CD4-positive, alpha-beta T cell treated with Interleukin-4 for 4 hours (primary cell): ENCODE measurements around the gene DNASE1L1.

Experiments used
- DNase-seq: peaks from one replicate; pipeline ENCODE4 v3.0.0-alpha.2; 2020

The DNASE1L1 gene, protein sequence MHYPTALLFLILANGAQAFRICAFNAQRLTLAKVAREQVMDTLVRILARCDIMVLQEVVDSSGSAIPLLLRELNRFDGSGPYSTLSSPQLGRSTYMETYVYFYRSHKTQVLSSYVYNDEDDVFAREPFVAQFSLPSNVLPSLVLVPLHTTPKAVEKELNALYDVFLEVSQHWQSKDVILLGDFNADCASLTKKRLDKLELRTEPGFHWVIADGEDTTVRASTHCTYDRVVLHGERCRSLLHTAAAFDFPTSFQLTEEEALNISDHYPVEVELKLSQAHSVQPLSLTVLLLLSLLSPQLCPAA

DNA sequence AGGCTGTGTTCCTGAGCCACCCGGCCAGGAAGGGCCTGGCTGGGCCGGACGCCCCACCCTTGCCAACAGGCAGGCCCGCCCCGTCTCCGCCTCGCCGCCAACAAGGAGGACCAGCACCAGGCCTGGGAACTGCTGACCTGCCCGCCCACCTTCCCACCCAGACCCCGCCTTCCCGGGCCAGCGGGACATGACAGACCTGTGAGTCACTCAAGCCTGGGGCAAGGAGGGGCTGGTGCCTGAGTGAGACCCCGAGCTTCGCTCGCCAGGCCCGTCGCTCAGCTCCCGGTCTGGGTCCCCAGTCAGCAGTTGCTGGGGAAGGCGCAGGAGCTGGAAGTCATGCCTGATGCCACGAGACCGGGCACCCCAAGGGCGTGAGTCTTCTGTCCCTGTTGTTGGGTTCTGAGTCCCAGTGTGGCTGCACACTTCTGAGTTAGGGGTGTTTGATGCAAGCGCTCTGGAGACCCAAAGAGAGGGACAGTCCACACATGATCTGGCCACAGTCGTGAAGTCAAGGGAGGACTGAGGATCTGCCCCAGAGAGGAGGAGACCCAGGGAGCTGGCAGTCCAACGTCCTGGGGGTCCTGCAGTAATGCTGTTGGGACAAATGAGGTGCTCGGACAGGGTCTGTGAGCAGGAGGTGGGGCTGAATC is at the start of gene DNASE1L1:
Gene DNASE1L1 (minus strand): TSS at position 33 of the 650 bp plus-strand sequence. CDS start 3,686 bp downstream, outside the sequence.
- peak; percentile 11 for DNase-seq

- peak; percentile 59 for DNase-seq
These were observed 49.3 kb upstream of the DNASE1L1 start, which contains the start of gene PLXNA3 for GRCh38 chrX:154458116-154458953. Gene PLXNA3, plus strand, starts transcription at chrX:154458281. Its CDS starts 1,903 bp downstream, at chrX:154460184.

GRCh38 chrX:154457491-154458115 is 48.5 kb upstream of the DNASE1L1 start:
- DNase-seq: peak; percentile 61

GRCh38 chrX:154452823-154453222 is 43.8 kb upstream of the DNASE1L1 start:
- DNase-seq: no peak

DNA sequence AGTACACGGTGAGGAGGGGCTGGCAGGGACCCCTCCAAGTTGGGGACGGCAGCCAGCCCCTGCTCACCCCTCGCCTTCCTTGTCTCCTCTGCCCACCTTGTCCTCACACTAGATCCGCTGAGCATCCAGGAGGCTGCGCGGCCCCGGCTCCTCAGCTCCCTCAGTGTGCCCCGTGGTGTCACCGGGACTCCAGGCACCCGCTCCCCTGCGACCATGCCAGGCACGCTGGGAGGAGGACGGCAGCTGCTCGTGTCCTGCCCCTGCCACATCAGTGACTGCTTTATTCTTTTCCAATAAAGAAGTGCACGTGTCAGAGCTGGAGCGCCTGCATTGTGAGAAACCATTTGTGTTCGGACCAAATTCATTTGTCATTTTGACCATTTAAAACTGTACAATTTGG is 41.3 kb upstream of the DNASE1L1 start:
- no peak for DNase-seq

GRCh38 chrX:154449618-154450017 is 40.6 kb upstream of the DNASE1L1 start:
- DNase-seq: no peak

- no peak for DNase-seq
These were observed 39.4 kb upstream of the DNASE1L1 start for GRCh38 chrX:154448484-154448883.

DNA sequence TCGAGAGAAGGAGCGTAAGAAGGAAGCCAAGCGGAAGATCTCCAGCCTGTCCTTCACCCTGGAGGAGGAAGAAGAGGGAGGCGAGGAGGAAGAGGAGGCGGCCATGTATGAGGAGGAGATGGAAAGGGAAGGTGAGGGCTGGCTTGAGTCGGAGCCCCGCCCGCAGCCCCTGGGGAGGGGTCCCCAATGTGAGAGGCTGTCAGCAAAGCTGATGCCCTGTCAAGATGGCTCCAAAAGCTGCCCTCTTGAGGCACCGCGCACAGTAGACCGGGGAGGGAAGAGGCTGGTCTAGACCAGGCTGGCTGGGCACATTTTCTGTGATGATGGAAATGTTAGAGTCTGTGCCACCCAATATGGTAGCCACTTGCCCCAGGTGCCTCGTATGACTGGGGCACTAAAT is 37.4 kb upstream of the DNASE1L1 start:
- no peak for DNase-seq

DNA sequence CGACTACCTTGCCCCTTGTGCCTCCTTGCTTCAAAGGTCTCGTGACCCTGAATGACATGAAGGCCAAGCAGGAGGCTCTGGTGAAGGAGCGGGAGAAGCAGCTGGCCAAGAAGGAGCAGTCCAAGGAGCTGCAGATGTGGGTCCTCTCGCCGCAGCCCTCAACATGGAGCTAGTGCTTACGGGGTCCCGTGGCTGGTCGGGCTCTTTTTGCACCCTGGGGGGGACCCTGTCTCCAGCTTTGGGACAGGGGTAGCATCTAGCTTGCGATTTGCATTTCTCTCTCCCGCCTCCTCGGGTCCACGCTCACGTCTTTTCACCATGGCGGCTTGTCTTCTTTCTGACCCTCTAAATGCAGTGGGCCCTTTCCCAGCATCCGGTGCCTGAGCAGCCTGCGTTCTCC is 36.7 kb upstream of the DNASE1L1 start:
- DNase-seq: no peak

GRCh38 chrX:154444755-154445246 is 35.7 kb upstream of the DNASE1L1 start:
- DNase-seq: no peak

- peak; percentile 55 for DNase-seq
These were observed 35.1 kb upstream of the DNASE1L1 start, which contains the start of gene FAM50A for GRCh38 chrX:154443992-154444754. Gene FAM50A, plus strand, starts transcription at chrX:154444141. Its CDS starts 95 bp downstream, at chrX:154444236.

- no peak for DNase-seq
These were observed 34.4 kb upstream of the DNASE1L1 start for GRCh38 chrX:154443479-154443910.

DNA sequence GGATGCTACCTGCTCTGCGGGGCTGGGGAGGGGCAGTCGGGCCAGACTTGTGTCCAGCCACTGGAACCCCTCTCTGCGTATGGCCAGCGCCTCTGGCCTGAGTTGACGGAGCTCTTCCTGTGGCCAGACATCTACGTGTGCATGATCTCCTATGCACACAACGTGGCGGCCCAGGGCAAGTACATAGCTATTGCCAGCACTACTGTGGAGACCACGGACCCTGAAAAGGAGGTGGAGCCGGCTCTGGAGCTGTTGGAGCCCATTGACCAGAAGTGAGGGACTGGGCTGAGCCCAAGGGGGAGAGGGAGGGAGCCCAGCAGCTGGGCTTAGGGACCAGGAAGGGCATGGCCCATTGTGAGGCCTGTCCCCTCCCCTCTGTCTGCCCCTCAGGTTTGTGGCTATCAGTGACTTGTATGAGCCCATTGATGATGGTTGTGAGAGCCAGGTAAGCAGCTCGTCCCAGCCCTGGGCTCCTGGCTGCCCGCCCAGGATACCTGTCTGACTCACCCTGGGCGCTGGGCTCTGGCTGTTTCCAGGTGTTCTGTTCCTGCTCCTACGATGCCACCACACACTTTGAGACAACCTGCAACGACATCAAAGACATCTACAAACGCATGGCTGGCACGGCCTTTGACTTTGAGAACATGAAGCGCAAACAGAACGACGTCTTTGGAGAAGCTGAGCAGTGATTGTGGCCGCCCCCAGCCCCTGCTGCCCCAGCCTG is 33.1 kb upstream of the DNASE1L1 start:
- DNase-seq: no peak

GRCh38 chrX:154441564-154441963 is 32.5 kb upstream of the DNASE1L1 start:
- peak; percentile 12 for DNase-seq

DNA sequence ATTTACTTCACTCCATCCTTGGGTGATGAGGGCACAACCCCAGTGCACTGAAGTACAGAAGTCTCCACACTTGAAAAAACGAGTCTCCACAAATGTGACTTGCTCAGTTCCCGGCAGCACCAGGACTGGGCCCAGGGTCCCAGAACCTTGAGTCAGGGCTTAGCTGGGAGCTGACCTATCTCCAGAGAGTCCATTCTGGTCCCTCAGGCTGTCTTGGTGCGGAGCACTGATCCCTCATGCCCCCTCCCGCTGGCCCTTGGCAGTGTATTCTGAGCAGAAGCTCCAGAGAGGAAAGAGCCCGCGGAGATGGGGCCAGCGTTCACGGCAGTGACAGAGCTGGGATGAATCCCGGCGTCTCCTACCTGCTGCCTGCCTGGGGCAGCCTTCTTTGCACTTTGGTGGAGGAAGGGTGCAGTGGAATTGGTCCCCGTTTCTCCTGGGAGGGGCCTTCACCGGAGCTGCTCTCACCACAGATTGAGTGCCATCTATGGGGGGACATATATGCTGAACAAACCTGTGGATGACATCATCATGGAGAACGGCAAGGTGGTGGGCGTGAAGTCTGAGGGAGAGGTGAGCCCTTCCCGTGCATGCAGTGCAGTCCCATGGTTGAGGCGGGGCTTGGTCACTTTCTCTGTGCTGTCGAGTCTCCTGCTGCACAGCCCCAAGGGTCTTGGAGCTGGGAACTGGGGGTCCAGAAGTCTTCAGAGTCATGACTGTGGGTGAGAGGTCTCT is 31.7 kb upstream of the DNASE1L1 start:
- DNase-seq: no peak

GRCh38 chrX:154439841-154440240 is 30.8 kb upstream of the DNASE1L1 start:
- no peak for DNase-seq

- no peak for DNase-seq
These were observed 29.2 kb upstream of the DNASE1L1 start for GRCh38 chrX:154437971-154438893.

GRCh38 chrX:154436983-154437752 is 28.1 kb upstream of the DNASE1L1 start, which contains the start of gene GDI1:
Gene GDI1, plus strand, starts transcription at chrX:154437154. Its CDS starts 101 bp downstream, at chrX:154437255.
- DNase-seq: peak; percentile 49
